DMS114 treated with DMSO at 0.1 percent for 48 hours (cell line): ENCODE data around the gene ANXA7.
"Not testable (repeated sequence)": the region's sequence is repeated elsewhere in the genome, so short reads cannot be mapped to it uniquely, and the experiment has no call there.

ENCODE experiments used
- DNase-seq: peaks from one replicate; lab custom pipeline; 2025; ENCODE audit not compliant: unreplicated experiment; lab: John Stamatoyannopoulos, UW

ANXA7 gene

DNA sequence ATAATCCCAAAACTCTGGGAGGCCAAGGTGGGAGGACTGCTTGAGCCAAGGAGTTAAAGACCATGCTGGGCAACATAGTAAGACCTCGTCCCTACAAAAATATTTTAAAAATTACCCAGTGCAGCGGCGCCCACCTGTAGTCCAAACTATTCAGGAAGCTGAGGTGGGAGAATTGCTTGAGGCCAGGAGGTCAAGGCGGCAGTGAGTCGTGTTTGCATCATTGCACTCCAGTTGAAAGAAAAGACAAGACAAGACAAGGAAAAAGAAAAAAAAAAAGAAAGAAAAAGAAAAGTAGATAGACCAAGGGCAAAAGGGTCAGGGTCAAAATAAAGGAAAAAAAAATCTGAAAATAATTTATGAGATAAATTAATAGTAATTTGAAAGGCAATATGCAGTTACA, 5.8 kb downstream of the ANXA7 start:
- no peak for DNase-seq

DNA sequence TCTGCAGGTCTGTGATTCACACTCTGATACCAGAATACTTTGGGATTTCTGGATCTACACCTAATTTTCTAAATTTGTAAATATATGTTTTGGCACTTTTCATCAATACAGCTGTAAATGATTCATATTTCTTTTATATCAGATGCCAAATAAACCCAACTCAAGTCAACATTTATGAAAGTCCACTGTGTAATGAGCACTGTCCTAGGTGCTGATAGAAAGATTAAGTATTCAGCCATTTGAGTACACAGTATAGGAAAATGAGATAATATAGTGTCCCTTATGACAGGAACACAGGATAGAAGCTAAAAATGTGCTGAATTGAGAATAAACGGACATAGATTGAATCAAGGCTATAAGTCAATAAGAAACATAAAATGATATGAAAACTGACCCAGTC, 6.4 kb downstream of the ANXA7 start:
- no peak for DNase-seq

DNA sequence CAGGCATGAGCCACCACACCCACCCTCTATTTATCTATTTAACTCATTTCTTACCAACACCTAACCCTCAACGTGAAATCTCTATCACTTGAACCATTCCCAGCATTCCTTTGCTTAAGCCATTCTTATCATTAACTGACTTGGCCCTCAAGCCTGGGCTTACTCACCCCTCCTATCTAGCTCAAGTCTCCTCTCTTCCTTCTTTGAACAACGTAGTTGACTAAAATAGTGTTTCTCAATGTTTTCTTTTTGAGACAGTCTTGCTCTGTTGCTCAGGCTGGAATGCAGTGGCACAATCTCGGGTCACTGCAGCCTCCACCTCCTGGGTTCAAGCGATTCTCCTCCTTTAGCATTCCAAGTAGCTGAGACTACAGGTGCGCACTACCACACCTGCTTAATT, 7.0 kb downstream of the ANXA7 start:
- DNase-seq, result no peak

DNA sequence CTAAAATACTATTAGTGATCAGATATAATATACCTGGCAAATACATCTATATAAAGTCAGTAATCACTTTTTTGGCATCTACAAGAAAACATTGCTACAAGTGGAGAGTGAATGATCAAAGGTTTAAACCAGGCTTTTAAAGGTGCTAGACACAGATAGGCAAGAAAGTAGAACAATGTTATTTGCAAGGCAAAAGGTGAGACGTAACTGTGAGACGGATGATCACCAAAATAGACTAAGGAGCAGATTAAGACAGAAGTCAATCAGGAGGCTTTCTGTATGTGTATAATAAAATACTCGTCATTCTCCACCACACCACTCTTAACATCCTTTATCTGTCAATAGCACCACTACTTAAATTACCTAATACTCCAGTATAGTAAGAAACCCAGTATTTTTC, 8.3 kb downstream of the ANXA7 start:
- DNase-seq, result no peak

DNA sequence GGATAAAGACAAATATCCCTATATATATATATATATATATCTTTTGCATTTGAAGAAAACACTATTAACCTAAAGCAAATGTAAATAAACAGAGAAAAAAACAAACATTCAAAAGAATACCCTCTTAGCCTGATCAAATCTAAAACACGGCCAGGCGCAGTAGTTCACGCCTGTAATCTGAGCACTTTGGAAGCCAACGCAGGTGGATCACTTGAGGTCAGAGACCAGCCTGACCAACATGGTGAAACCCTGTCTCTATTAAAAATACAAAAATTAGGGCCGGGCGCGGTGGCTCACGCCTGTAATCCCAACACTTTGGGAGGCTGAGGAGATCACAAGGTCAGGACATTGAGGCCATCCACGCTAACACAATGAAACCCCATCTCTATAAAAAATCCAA, 9.2 kb downstream of the ANXA7 start:
- DNase-seq, result no peak

DNA sequence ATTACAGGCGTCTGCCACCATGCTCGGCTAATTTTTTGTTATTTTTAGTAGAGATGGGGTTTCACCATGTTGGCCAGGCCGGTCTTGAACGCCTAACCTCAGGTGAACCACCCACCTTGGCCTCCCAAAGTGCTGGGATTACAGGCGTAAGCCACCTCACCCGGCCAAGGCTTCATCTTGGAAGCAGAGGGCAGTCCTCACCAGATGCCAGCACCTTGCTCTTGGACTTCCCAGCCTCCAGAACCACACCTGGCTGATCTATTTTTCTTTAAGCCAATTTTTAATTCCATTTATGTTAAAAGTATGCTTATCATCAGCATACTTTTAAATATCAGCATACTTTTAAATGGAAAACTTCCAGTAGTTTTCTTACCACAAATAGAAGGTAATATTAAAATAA, 12.2 kb downstream of the ANXA7 start:
- no peak for DNase-seq

DNA sequence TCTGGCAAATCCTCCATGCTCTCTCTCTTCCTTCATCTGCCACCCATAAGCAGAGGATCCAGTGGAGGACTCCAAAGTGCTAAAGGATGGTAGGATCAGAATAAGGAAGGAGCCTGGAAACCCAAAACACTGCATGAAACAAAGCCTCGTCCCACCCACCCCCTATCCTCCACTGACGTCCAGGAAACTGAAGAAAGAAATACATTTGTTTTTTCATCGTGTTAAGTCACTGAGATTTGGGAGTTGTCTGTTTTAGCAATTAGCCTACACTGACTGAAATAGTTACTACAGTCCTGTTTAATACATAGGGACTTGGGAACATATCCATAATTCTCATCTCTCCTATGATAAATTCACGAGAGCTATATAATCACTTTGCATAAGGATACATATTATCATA, 14.8 kb downstream of the ANXA7 start:
- no peak for DNase-seq

DNA sequence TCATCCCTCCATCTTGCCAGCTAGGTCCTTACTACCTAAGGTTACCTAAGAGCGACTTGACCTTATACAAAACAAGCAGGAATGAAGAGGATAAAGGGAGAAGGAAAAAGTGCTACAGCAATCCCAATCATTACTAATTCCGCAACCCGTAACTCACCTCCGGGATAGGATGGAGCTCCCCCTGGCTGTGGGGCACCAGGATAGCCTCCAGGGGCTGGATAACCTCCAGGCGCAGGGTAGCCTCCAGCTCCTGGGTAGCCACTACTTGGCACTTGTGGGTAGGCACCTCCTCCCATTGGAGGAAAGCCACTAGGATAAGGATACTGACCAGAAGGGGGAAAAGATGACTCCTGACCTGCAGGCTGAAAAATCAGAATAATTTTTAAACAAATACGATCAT, 15.8 kb downstream of the ANXA7 start:
- DNase-seq, result no peak

DNA sequence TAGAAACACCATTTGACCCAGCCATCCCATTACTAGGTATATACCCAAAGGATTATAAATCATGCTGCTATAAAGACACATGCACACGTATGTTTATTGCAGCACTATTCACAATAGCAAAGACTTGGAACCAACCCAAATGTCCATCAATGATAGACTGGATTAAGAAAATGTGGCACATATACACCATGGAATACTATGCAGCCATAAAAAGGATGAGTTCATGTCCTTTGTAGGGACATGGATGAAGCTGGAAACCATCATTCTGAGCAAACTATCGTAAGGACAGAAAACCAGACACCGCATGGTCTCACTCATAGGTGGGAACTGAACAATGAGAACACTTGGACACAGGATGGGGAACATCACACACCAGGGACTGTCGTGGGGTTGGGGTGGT, 19.5 kb downstream of the ANXA7 start:
- DNase-seq, result not testable (repeated sequence)

DNA sequence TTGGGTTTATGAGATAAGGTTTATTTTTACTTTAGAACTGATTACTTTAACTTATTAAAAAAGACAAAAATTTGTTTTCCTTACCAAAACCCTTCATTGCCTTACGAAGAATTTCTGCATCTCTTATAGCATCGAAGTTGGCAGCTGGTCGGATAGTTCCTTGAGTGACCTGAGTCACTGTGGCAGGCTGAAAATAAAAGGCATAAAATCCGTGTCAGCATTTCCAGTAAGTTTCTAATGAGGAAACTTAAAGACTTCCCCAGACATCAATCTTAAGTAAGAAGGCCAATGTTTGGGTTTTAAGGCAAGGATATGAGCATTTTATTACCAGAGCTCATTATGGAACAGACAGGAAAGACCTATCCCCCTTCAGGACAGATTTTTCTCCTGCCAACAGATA, 25.6 kb downstream of the ANXA7 start:
- no peak for DNase-seq

DNA sequence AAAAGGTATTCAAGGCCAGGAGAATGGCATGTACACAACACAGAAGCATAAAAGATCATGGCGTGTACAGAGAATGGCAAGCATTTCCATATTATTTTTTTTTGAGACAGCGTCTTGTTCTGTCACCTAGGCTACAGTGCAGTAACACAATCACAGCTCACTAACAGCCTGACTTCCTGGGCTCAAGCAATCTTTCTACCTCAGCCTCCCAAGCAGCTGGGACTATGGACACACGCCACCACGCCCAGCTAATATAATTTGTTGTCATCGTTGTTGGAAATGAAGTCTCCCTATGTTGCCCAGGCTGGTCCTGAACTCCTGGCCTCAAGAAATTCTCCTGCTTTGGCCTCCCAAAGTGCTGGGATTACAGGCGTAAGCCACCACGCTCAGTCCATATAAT, 27.3 kb downstream of the ANXA7 start:
- no peak for DNase-seq

DNA sequence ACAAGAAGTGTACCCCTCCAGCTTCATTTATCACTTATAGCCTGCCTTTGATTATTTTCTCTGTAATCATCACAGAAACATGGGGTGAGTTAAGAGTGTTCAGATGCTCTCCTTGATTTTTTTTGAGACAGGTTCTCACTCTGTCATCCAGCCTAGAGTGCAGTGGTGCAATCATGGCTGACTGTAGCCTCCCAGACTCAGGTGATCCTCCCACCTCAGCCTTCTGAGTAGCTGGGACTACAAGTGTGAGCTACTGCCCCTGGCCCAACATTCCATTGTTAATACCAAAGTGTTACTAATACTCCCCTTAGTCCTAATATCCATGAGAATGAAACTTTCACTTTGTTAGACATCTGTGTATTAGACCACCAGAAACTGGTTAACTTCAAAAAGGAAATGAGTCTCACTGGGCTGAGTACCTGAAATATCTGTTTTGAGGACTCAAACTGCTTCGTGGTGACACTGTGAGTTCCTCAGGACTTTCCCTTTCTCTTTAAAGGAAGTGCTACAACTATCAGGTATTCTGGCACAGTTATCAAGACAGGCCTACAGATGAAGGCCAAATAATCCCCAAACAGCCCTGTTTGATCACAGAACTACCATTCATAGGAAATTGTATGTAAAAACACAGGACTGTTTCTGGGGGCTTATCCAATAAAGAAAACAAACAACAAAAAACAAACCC, 34.7 kb downstream of the ANXA7 start:
- no peak for DNase-seq

DNA sequence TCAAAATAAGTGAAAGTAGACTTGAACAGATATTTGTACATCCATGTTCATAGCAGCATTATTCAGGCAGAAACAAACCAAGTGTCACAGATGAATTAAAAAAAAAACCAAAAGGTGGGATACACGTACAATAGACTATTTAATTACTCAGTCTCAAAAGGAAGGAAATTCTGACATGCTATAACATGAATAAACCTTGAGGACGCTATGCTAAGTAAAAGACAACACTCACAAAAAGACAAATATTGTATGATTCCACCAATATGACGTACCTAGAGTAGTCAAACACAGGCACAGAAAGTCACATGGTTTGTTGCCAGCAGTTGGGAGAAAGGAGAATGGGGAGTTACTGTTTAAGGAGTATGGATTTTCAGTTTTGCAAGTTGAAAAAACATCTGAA, 37.2 kb downstream of the ANXA7 start:
- DNase-seq, result no peak

DNA sequence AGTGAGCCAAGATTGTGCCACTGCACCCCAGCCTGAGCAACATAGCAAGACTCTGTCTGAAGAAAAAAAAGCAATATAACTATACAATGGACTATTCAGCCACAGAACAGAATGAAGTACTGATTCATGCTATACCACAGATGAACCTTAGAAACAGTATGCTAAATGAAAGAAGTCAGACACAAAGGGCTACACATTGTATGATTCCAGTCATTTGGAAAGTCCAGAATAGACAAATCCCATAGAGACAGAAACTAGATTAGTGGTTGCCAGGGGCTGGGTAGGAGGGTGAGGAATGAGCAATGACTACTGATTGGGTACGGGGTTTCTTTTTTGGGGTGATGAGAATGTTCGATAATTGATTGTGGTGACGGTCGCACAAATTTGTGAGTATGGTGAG, 45.6 kb downstream of the ANXA7 start:
- no peak for DNase-seq

DNA sequence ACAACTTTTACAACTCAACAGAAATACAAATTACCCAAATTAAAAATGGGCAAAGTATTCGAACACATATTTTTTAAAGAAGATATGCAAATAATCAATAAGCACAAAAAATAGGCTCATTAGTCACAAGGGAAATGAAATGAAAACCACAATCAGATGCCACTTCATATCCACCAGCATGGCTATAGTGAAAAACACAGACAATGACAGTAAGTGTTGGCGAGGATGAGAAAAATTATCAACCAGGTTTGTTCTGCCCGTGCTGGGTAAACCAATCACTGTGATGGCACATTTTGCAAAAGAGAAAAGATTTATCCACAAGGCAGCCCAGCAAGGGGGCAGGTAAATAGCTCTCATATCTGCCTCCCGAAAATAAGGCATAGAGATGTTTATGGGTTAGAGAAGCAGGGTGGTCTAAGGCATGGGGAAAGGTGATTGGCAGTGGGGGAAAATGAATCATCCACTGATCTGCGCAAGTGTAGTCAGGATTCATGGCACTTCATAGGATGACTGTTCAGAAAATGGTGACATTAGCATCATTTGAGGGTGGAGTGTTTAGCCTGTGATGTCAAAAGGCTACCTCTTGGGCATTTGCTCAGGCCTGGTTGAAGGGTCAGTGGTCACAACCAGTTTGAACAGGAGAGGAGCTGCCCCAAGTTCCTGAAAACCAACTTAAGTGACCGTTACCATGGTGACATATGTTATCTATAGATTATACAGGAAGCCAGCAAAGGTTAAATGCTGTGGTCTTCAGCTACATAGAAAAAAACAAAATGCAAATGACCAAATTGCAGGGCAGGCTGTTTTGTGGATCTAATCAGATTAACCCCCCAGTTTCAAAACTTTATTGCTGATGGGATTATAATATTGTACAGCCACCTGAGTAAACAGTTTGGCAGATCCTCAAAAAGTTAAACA, 47.2 kb downstream of the ANXA7 start:
- DNase-seq, result no peak

DNA sequence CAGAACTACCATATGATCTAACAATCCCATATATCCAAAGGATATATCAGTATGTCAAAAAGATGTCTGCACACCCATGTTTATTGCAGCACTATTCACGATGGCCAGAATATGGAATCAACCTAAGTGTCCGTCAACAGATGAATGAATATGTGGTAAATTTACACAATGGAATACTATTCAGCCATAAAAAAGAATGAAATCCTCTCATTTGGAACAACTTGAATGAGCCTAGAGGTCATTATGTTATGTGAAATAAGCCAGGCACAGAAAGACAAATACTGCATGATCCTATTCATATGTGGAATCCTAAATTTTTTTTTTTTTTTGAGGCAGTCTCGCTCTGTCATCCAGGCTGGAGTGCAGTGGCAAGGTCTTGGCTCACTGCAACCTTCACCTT, 48.9 kb downstream of the ANXA7 start:
- no peak for DNase-seq

DNA sequence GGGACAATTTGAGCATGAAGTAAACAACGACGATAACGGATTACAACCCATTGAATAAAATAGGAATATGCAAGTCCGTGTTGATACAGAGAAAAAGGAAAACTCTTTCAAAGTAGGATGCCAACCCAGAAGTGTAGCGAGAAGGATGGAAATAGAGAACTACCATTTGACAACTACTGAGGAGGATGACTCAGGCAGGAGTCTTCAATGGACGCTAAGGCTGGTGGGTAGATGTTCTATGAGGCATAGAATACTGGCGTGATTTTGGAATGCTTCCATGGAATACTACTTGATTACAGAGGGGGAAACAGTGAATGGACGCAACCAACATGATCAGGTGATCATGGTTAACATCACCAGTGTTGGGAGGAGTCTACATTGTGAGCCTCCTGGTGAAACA, 54.4 kb downstream of the ANXA7 start:
- no peak for DNase-seq

DNA sequence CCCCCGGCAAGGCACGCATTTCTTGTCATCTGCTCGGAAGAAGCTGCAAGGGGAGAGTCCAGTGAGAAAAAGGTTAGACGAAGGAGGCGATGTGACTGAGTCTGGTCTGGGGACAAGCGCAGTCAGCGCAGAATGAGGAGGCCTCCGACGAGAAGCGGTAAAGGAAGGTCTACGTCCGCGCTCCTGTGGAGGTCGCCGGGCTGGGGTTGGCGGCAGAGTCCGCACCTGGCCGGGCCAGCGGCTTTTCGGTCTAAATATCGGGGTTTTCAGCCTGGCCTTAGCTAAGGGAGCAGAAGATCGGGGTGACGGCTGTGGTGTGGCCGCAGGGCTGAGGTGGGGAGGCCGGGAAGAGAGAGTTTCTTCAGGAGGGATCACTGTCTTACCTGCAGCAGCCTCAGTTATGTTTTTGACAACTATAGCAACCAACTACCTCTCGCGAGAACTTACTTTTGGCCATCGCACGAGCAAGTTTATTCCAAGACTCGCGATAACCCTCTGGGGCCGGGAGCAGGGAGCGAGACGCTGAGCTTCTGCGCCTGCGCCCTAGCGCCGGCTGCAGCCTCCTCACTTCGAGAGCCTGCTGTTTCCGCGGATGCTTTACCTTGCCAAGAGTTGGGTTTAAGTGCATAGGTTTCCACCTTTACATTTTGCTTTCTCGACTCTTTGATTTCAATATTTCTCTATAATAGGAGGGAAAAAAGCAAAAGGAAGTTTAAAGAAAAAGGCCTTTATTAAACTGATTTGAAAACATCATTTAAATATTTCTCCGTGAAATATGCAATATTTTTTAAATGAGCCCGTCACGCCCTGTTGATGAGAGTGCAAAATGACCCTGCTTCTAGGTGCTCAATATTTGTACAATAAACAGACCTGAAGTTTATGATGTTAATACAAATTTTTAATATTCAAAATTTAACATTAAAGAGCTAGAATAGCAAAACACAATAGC, 55.3 kb downstream of the ANXA7 start, which contains the start of gene CFAP70:
CFAP70 (minus strand) TSS at position 534 of the 949 bp plus-strand sequence. CDS start 4,068 bp downstream, outside the sequence.
- DNase-seq, result peak; percentile 82

DNA sequence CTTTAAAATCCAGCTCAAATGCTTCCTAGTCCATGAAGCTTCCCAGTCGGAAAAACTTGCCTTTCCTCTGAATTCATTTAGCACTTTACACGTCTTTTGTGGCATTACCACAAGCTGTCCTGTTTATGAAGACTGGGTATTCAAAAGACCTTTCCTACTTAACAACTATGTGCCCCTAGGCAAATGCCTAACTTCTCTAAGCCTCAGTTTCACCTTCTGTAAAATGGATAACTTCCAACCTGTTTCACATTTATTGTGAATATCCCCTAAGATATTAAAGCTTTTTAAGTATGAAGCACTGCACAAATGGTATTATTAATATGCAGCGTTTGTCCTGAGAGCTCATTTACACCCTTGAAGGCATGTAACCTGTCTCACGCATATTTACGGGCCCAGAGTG, 56.0 kb downstream of the ANXA7 start:
- DNase-seq, result no peak

DNA sequence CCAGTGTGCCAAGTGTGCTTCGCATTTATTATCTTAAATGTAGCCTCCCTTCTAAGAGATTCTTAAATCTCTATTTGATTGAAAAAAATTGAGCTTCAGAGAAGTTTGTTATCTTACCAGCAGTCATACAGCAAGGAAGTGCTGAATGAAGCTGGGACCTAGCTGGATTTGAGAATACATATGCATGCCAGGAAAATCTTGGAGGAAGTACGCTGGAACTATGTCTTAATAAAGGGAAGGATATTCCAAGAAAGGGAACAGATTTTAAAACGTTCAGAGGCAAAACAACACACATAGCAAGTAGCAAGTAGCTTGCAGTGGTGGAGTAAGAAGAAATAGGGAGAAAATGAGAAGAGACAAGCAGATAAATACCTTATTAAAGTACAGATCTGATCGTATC, 56.7 kb downstream of the ANXA7 start:
- no peak for DNase-seq

DNA sequence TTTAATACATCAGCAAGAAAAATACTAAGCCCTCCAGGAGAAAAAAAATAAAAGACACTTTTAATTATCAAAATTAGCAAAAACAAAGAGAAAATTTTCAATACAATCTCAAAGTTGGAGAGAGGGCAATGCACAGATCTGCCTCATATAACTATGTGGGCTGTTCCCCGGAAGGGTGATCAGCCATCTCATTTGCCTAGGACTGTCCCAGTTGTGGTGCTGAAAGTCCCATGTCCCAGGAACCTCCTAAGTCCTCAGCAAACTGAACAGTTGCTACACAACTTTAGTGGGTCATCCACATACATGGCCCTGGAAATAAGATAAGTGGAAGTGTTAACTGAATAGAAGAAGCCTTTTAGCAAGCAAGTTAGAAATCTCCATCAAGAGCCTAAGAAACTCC, 69.6 kb downstream of the ANXA7 start:
- no peak for DNase-seq
